ENCODE results near the gene AK8.

The AK8 gene

DNA sequence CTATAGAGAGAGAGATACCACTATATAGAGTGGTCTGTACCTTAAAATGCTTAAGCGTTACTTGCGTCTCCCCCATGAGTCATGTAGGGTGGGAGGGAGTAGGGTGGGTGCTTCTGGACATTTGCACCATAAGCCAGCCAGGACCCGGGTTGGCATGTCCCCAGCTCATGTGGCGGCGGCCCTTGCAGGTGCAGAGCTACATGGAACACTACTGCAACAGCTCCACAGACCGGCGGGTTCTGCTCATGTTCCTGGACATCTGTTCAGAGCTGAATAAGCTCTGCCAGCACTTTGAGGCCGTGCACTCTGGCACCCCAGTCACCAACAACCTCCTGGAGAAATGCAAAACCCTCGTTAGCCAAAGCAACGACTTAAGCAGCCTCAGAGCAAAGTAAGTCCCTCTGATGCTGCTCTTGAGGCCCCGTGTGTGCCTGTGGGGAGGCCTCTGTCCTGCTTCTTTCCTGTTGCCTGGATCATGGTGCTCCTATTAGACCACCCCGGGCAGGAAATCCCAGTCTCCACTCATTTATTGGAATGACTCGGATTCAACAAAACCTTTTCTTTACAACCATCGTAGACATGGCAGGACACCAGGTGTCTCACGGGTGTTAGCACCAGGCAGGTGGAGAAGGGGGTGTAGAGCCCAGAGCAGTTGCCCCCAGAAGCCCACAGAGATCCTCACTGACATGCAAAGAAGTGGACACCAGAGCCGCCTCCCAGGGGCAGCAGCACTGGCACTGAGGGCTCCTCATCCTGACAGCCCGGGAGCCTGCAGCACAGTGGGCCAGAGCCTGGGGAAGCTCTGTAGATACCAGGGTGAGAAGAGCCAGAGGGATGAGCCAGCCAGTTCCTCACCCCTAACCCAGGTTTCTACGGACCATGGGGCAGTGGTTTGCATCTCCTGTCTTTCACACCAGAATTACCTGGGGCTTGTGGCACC lies 9.4 kb upstream of the AK8 start:
- no peak for DNase-seq

DNA sequence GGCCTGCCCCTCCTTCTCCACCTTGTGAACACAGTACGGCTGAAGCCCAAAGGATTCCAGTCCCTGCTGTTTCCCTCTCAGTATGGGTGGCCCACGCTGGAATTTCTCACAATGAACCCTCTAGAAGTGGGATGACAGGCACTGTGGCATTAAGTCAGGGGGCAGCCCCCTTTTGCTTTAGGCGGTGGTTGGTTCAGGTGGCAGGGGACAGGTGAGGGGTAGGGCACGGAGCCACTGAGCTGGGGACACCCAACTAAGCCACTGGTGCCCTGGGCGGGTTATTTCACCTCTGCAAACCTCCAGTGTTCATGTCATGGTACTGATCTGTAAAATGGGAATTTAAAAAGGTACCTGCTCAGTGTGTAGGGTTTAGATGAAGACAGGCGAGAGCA lies 8.2 kb upstream of the AK8 start:
- DNase-seq = no peak

DNA sequence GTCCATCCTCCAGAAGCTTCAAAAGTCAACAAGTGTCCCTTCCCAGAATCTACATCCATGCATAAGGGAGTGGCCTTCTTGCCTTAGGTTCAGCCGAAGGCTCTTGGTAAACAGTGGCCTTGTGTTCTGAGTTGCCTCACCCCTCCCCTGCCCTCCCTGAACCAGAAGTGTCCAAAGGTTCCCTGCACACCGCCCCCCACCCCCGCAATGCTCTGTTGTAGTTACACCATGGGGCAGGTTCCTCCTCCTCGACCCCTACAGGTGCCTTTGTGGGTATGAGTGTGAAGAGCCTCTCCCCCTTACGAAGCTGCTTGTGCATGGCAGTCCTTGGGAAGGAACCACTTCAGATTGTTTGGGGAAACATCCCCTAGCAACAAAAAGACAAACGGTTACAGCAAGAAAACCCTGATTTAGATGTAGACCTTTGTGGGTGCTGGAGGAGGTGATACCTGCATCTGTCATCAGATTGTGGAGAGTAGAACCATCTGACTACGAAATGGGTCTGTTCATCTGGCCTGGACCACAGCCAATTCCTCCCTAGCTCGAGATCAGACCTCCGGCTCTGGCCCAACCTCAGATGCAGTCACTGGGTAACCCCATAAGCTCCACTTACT lies 7.7 kb upstream of the AK8 start:
- no peak for DNase-seq

DNA sequence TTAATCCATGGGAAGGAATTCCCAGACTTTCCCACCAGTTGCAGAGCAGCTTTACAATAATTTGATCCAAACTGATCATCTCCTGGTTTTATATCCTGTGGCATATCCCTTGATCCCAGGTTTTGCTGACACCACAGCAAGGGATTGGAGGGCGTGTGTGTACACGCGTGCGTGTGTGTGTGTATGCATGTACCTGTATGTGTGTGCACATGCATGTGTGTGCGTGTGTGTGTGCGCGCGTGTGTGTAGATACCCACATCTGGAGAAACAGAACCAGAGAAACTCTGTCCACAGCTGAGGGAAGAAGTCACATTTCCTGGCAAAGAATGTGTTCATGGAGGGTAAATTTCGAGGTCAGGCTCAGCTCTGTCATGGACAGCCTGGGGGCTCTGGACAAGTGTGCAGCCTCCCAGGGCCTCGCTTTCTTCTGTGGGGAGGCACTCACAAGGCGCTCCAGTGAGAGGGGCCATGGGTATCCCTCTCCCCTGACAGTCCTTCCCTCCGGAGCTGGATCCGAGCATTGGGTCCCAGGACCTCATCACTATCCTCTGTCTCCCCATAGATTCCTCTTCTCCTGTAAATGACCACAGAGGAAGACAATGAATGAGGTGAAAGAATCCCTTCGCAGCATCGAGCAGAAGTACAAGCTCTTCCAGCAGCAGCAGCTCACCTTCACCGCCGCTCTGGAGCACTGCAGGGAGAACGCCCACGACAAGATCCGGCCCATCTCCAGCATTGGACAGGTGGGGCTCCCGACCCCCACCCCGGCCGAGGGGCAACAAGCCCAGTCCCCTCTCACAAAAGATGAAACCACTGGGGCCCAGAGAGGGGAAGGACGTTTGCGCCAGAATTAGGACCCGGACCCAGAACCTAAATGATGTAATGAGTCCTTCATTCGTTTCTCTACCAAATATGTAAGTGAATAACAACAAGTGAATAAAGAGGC lies 5.5 kb upstream of the AK8 start:
- DNase-seq = no peak

DNA sequence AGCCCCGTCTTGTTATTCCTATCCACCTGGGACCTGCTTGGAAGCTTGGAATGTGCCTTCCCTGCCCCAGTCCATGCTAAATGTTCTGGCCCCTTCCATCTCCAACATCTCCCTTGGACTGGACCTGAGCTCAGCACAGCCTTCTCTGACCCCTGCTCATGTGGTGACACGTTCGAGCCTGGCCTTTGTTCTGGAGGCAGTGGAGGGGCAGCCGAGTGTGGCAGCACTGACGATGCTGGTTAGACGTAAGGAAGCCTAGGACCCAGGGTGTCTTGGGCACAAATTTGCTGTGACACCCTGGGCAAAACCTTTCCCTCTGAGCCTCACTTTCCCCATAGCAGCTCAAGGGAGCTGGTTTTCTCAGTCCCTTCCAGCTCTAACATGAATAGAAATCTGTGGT lies 4.5 kb upstream of the AK8 start:
- DNase-seq = no peak

DNA sequence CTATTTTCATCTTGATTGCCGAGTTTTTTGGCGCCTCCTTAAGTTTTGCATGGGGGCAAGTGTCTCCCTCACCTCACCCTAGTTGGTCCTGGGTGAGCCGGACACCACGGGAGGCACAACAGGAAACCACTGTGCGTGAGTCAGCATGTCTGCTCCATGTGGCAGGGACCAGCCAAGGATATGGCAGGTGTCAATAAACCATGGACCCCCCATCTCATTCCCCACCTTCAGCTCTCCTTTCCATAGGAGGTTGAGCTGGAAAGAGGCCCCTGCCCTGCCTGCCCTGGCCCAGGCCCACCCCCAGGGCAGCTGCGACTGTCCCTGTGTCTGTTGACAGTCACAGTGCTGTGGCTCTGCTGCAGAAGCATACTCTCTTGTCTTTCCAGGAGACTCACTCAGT lies 3.7 kb upstream of the AK8 start:
- DNase-seq = no peak

DNA sequence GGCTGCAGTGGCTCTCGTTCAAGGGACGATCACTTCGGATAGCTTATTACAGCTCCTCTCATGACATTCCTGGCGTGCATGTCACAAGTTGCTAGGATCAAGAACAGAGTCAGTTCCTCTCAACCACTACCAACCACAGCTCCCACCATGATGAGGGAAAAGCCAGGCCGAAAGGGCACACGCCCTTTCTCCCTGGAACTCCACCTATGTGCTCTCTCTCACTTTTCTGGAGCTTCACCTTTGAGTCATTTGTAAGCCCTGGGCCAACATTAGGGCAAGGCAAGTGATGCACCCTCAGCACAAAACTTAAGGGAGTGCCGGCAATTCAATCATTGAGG lies 2.2 kb upstream of the AK8 start:
- DNase-seq = no peak

DNA sequence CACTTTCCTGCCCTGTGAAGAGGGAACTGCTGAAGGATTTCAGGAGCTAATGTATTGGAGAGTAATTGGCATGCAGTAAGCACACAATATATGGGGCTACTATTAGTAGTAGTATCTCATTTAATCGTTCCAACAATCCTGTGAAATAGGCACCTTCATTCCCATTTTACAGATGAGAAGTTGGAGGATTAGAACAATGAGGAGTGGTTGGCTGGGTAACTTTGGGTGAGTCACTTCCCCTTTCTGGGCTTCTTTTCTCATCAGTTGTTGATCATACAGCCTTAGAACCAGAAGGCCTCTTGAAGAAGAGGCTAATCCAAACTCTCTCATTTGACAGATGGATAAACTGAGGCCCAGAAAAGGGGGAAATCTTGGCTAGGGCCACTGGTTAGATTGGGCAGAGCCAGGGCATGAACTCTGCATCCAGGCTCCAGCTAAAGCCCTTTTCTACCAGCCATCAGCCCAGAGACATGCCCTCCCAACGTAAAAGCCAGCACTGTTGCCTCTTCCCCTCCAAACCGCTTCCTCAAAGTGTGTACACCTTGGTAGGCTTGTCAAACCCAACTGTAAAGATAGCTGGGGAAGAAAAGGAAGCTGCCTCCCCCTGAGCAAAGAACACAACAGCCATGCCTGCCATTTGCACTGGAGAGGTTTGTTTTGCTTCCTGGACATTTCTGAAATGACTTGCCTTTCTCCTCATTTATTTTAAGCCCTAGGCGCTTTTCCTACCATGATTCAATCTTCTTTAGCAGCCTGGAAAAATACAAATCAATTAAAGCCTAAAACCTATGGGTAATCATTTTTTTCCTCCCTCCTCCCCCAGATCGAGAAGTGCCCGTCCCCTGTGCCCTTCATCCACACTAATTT lies 1.6 kb upstream of the AK8 start:
- no peak for DNase-seq

DNA sequence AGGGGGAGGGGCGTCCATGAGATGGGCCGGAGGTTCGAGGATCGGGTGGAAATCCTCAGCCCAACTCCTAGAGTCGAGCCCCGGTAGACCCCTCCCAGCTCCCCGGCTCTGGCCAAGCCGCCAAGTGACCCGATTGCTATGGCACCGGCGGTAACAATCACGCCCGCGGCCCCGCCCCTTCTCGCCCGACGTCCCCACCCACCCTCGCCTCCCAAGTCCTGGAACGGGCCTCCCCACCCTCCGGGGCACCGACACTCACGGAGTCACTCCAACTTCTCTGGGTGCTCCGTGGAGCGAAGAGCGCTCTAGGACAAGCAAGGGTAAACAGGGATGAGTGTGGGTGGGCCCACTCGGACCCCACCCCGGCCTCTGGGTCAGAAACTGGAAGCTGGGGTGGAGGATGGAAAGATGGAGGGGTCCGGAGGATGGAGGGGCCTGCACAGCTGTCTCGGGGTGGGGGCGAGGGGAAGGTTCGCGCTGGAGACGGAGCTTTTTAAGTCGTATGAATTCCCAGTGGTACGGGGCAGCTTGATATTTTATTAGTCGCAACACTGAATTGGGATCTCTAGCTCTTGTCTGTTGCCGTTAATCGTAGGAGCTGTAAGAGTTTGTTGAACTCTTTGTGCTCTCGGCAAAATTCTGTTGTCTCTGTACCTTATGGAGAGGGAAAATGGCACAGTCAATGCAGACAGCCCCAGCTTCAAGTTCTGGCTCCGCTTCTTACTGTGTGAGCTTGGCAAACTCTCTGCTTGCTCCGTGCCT lies 792 bp upstream of the AK8 start, which contains the start of gene SPACA9:
SPACA9 (plus strand) TSS at position 204 of the 762 bp plus-strand sequence. CDS start 5,050 bp downstream, outside the sequence.
- DNase-seq = peak; percentile 27 to 38

DNA sequence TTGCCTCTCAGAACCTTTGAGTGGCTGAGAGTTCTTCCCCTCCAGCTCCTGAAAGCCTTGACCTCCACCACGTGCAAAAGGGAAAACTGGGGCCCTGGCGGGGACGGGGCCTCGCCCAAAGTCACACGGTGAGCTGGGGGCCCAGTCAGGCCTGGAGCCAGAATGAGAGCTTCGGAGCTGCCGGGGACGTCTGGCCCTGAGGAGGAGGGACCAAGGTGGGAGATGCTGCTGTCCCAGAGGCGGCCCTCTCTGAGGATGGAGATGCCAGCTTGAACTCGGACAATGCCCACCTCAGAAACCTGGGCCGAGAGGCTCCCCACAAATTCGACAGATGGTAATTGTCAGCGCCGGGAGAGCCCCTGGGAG lies 643 bp downstream of the AK8 start:
- DNase-seq = no peak

DNA sequence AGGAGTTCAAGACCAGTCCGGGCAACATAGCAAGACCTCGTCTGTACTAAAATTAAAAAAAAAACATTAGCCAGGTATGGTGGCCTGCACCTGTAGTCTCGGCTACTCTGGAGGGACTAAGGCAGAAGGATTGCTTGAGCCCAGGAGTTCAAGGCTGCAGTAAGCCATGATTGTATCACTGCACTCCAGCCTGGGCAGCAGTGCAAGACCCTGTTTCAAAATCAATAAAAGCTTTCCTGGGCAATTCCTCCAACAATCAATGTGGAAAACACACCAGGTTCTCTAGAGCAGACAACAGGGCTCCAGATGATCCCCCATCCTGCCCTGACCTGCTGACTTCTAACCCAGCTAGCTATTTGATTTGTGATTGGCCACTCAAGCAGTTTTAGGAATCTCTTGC lies 1.2 kb downstream of the AK8 start:
- no peak for DNase-seq

DNA sequence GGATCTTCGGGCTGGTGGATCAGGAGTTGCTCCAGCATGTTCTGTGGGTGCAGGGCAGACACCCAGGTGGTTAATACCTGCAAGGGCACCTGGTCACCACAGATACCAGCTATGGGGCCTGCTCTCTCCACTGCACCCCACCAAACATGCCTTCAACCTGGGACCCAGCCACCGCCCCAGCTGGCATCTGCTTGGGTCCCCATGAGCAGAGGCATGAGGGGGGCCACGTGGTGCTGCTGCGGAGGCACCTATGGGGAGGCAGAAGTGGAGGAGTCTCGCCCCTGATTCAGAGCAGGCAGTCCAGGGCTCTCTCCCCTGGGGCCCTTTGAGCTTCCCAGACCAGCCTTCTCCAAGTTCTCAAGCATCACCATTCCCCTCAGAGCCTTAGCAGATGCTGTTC lies 2.9 kb downstream of the AK8 start:
- DNase-seq = no peak

DNA sequence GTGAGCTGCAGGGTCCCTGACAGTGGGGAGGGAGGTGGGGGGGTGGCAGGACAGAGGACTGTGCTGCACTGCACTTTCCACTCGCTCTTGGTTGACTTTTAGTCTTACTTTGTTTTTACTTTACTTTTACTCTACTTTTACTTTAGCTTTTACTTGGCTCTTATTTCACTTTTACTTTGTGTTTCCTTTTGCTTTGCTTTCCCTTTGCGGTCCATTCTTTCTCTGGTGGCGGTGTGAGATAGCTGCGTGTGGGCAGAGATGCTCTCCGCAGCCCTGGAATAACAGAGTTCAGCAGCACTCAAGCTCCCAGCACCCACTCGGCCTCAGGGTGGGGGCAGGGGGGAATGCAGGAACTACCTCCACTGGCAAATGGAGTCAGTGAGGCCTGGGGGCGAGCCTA lies 4.7 kb downstream of the AK8 start:
- no peak for DNase-seq

DNA sequence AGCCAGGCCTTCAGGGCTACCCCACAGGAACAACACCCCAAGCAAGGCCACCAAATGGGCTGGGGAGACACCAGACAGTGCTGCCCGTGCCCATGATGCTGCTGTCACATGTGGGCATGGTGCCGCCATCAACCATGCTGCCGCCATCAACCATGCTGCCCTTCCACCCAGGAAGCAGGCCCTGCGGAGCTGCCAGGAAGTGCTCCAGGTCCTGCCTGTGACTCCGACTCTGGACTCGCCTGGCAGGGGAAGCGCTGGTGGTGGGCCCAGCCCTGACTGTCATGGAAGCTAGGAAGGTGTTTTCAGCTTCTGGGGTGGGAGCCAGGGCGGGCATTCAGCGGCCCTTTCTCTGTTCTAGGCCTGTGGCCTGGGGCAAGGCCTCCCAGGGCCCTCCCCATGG lies 8.8 kb downstream of the AK8 start:
- DNase-seq = no peak

DNA sequence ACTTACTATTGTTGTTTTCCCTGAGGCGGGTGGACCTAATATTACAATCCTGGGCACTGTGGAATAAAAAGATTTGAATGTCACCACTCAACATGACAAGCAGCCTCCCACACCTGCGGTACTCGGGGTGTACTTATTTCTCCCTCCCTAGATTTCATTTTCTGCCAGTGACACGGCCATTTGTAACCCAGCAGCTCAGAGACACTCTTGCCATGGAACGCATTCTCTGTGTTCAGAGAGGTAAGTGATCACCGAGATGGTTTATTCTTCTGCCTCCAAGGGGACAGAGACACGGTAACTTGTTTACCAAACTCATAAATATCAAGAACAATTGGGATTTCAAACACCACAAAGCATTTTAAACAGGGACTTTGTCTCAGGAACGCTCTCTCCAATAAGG lies 11.2 kb downstream of the AK8 start:
- DNase-seq = no peak

DNA sequence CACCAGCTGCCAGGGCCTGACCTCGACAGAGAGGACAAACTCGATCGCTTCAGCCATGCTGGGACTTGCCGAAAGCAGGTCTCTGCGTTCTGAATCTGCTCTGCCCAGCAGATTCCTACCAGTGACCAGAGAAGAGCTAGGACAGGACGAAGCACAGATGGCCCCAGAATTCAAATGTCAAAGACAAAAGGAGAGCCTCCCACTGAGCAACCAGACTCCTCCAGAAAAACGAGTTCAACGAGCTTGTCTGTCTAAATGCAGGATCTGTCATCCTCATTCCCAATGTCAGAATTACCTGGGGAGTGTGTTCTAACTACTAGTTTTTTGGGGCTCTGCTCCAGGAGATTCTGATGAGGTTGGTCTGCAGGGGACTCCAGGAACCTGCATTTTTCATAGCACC lies 13.4 kb downstream of the AK8 start:
- no peak for DNase-seq

DNA sequence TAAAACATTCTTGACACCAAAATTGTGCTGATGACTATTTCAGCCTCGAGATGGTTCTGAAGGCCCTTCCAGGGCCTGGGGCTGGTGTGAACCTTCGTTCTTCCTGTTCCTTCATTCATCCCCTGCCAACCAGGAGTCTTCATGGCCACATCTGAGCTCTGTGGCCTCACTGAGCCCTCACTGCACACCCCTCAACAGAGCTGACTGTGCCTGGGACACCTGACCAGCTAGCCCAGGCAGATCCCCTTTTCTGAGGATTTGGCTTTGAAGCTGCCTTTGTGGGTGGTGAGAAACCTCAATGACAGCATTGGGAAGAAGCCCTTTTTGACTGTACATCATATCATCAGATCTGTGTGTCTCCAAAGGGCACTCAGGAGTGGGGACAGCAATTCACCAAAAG lies 13.8 kb downstream of the AK8 start:
- no peak for DNase-seq

DNA sequence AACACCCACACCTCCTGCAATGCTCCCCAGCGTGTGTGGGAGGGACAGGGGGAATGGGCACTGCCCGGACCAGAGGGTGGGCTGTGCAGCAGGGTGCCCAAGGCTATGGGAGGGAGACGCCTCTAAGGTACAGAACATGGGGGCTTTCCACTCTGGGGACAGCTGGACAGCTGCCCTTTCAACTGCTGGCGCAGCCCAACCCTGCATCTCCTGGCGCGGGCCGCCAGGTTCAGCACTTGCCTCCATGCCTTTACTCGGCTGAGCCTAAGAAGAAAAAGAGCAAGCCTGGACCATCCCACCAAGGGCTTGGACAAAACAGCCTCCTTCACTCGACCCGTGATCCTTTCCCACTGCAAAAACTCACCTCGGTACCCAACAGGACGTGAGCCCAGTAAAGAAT lies 15.0 kb downstream of the AK8 start:
- no peak for DNase-seq

DNA sequence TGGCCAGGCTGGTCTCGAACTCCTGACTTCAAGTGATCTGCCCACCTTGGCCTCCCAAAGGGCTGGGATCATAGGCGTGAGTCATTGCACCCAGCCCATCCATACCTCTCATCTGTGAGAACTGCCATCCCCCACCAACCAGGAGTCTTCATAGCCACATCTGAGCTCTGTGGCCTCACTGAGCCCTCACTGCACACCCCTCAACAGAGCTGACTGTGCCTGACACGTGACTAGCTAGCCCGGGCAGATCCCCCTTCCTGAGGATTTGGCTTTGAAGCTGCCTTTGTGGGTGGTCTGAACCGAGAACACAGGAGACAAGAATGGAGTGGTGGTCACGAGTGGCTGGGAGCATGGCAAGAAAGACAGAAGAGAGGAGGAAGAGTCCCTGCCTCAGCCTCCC lies 15.6 kb downstream of the AK8 start:
- DNase-seq = no peak

DNA sequence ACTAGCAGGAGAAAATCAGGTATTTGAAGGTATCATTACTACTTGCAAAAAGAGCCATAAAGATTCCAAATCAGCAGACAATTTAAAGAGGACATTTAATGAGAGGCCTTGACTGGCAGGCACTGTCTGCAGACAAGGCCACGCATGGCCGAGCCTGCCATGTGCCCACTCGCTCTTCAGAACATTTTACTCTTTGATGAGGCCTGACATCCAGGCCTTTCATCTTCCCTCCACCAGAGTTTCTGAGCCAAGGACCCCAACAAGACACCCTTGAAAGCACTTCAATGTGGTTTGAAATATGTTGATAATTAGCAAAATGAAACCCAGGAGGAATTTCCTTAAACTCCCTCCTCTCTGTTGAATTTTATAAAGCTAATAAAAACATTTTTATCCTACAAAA lies 16.4 kb downstream of the AK8 start:
- no peak for DNase-seq

DNA sequence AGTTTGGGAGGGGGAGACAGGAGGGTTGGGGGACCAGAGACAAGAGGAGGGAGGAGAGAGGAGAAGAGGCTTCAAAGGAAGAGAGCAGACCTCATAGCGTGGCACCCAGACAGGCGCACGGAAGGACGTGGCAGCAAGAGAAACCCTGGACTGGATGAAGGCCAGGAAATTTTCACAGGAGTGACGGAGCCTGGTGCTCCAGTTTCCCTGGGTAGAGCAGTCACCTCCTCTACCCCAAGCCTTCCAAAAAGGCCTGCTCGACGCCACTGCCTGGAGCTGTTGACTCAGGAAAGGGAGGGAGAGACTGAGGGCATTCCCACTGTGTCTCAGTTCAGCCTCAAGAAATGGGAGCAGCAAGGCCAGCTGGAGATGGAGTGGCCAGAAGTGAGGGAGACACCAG lies 19.3 kb downstream of the AK8 start:
- no peak for DNase-seq

All from CD4-positive, alpha-beta T cell treated with Interferon alpha-2 for 1 hour (primary cell).